ENCODE measurements around the gene EHHADH.

EHHADH gene

DNA sequence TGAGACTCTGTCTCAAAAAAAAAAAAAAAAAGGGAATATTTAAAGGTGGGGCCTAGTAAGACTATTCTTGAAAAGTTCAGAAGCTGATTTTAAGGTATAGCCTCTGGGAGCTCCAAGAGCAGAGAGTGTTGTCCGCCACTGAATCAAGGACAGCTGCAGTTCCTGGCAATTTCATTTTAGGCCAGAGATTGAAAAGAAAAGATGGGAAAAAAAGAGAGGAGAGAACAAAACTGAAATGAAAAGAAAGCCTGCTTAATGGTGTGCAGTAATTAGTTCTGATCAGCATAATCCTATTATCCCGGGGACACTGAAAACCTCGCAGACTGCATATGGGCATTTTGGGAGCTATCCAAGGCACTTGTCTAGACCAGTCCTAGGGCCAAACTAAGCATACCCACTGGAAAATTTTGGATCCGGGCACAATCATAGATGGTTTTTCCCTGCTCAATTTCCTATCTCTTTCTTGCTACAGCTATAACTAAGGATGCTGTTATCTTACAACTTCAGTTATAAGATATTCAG is 43.2 kb downstream of the EHHADH start:
- Histone ChIP-seq H3K4me1 (ENCODE audit: control insufficient read depth, low read depth, low read length) (no peaks in the 10 kb centered on the region), H3K27me3 (ENCODE audit: control insufficient read depth, insufficient read depth, low read length) (no peaks in the 10 kb centered on the region), H3K4me3 (ENCODE audit: low read length) (no peak overlapping the region), H3K9ac (ENCODE audit: low read length) (no peak overlapping the region), H3K27ac (ENCODE audit: low read length) (no peak overlapping the region), H3K36me3 (ENCODE audit: control insufficient read depth, low read depth, low read length) (no peaks in the 10 kb centered on the region), H3K9me3 (ENCODE audit: control insufficient read depth, low read depth, low read length) (no peaks in the 10 kb centered on the region)

DNA sequence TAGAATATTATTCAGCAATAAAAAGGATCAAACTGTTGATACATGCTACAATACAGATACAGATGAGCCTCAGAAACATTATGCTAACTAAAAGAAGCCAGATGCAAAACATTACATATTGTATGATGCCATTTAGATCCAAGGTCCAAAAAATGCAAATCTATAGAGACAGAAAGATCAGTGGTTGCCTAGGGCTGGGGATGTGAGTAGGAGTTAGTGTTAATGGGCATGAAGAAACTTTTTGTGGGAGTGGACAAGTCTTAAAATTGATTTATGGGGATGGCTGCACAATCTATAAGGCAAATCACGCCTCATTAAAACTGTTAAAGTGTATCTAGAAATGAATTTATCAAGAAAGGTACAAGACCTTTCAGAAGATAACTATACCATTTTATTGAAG is 45.0 kb downstream of the EHHADH start:
- no peaks in the 10 kb centered on the region for H3K9me3 ChIP-seq (ENCODE audit: control insufficient read depth, low read depth, low read length)
- H3K27me3 ChIP-seq (ENCODE audit: control insufficient read depth, insufficient read depth, low read length), result no peaks in the 10 kb centered on the region
- no peak overlapping the region for H3K27ac ChIP-seq (ENCODE audit: low read length)
- no peak overlapping the region for H3K9ac ChIP-seq (ENCODE audit: low read length)
- no peaks in the 10 kb centered on the region for H3K4me1 ChIP-seq (ENCODE audit: control insufficient read depth, low read depth, low read length)
- H3K36me3 ChIP-seq (ENCODE audit: control insufficient read depth, low read depth, low read length), result no peaks in the 10 kb centered on the region
- H3K4me3 ChIP-seq (ENCODE audit: low read length), result no peak overlapping the region

DNA sequence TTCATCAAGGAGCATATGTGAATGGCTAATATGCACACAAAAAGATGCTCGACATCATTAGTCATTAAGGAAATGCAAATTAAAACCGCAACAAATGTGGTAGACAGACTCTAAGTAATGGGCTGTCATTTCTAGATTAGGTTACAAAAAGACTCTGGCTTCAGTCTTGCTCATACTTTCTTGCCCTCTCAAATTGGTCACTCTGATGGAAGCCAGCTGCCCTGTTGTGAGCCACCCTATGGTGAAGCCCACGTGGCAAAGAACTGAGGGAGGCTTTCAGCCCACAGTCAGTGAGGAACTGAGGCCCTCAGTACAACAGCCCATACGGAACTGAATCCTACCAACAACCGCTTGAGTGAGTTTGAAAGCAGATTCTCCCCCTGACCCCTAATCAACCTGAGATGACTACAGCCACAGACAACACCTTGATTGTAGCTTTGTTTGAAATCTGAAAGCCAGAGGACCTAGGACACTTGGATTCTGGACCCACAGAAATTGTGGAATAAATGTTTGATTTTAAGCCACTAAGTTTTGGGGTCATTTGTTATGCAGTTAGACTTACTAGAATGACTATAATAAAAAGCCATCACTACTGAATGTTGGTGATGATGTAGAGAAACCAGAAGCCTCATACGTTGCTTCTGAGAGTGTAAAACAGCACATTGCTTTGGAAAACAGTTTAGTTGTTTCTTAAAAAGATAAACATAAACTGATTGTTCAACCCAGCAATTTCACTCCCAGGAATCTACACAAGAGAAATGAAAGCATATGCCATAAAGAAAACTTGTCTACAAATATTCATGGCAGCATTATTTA is 45.7 kb downstream of the EHHADH start:
- no peak overlapping the region for H3K27ac ChIP-seq (ENCODE audit: low read length)
- no peaks in the 10 kb centered on the region for H3K27me3 ChIP-seq (ENCODE audit: control insufficient read depth, insufficient read depth, low read length)
- no peak overlapping the region for H3K9ac ChIP-seq (ENCODE audit: low read length)
- H3K4me1 ChIP-seq (ENCODE audit: control insufficient read depth, low read depth, low read length), result no peaks in the 10 kb centered on the region
- H3K36me3 ChIP-seq (ENCODE audit: control insufficient read depth, low read depth, low read length), result no peaks in the 10 kb centered on the region
- no peak overlapping the region for H3K4me3 ChIP-seq (ENCODE audit: low read length)
- no peaks in the 10 kb centered on the region for H3K9me3 ChIP-seq (ENCODE audit: control insufficient read depth, low read depth, low read length)

DNA sequence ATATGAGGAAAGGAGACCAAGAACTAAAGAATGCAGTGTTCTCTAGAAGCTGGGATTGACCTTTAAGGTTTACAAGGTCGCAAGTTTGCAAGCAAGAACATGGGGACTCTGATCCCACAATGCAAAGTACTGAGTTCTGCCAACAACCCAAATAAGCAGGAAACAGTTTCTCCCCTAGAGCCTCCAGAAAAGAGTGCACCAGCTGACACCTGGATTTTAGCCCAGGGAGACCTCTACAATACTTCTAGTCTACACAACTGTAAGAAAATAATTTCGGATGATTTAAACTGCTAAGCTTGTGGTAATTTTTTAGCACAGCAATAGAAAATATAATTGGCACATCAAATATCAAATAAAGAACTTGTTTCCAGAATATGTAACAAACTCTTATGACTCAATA is 46.4 kb downstream of the EHHADH start:
- Histone ChIP-seq H3K27me3 (ENCODE audit: control insufficient read depth, insufficient read depth, low read length) (no peaks in the 10 kb centered on the region), H3K9me3 (ENCODE audit: control insufficient read depth, low read depth, low read length) (no peaks in the 10 kb centered on the region), H3K9ac (ENCODE audit: low read length) (no peak overlapping the region), H3K4me1 (ENCODE audit: control insufficient read depth, low read depth, low read length) (no peaks in the 10 kb centered on the region), H3K36me3 (ENCODE audit: control insufficient read depth, low read depth, low read length) (no peaks in the 10 kb centered on the region), H3K4me3 (ENCODE audit: low read length) (no peak overlapping the region), H3K27ac (ENCODE audit: low read length) (no peak overlapping the region)

DNA sequence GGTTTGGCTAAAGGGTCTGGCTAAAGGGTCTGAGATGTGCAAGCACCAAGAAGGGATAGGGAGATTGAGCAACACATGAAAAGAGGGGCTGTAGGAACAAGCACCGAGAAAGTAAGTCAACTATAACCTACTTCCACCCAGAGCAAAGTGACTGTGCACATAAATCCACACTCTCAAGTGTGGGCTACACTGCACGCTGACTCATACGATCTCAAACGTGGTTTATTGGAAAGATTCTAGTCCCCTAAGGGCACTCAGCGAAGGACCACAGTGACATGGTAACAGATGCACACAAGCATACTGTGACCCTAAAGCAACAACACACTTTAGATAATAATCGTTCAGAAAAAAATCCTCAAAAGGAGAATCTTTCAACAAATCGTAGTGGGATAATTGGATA is 48.0 kb downstream of the EHHADH start:
- H3K4me1 ChIP-seq (ENCODE audit: control insufficient read depth, low read depth, low read length), result no peaks in the 10 kb centered on the region
- no peaks in the 10 kb centered on the region for H3K27me3 ChIP-seq (ENCODE audit: control insufficient read depth, insufficient read depth, low read length)
- H3K9ac ChIP-seq (ENCODE audit: low read length), result no peak overlapping the region
- no peak overlapping the region for H3K4me3 ChIP-seq (ENCODE audit: low read length)
- H3K9me3 ChIP-seq (ENCODE audit: control insufficient read depth, low read depth, low read length), result no peaks in the 10 kb centered on the region
- no peaks in the 10 kb centered on the region for H3K36me3 ChIP-seq (ENCODE audit: control insufficient read depth, low read depth, low read length)
- H3K27ac ChIP-seq (ENCODE audit: low read length), result no peak overlapping the region

DNA sequence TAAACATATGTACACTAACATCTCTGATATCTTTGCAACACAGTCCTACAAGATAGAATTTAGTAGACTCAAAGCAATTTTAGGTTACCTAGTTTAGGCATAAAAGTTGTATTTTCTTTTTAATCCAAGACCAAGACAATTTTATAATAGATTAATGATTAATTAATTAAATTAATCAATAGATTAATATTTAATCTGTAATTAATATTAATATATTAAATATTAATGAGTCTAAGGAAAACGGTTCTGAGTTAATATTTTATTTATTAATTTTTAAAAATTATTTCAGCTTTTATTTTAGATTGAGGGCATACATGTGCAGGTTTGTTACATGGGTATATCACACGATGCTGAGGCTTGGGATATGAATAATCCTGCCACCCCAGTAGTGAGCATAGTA is 49.0 kb downstream of the EHHADH start:
- Histone ChIP-seq H3K27ac (ENCODE audit: low read length) (no peak overlapping the region), H3K4me3 (ENCODE audit: low read length) (no peak overlapping the region), H3K36me3 (ENCODE audit: control insufficient read depth, low read depth, low read length) (no peaks in the 10 kb centered on the region), H3K4me1 (ENCODE audit: control insufficient read depth, low read depth, low read length) (no peaks in the 10 kb centered on the region), H3K9ac (ENCODE audit: low read length) (no peak overlapping the region), H3K9me3 (ENCODE audit: control insufficient read depth, low read depth, low read length) (no peaks in the 10 kb centered on the region), H3K27me3 (ENCODE audit: control insufficient read depth, insufficient read depth, low read length) (no peaks in the 10 kb centered on the region)

DNA sequence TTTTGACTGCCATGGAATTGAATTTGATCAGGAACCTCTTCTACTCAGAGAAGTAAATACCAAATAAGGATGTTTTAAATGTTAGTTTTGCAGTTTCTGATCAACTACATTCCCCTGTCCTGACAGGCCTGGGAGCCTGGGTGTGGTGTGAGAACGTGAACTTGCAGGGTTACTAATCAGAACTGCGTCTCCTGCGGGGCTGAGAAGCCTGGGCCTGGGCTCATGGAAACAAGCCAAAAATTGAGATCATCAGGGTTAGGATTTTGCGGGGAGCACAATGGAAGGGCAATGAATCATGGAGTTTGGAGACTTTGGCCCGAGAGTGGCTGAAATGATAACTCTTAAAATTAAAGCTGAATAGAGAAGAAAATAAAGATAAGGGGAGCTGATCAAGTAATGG is 53.2 kb downstream of the EHHADH start:
- Histone ChIP-seq H3K27ac (ENCODE audit: low read length) (no peak overlapping the region), H3K27me3 (ENCODE audit: control insufficient read depth, insufficient read depth, low read length) (no peaks in the 10 kb centered on the region), H3K4me3 (ENCODE audit: low read length) (no peak overlapping the region), H3K9ac (ENCODE audit: low read length) (no peak overlapping the region), H3K4me1 (ENCODE audit: control insufficient read depth, low read depth, low read length) (no peaks in the 10 kb centered on the region), H3K36me3 (ENCODE audit: control insufficient read depth, low read depth, low read length) (no peaks in the 10 kb centered on the region), H3K9me3 (ENCODE audit: control insufficient read depth, low read depth, low read length) (no peaks in the 10 kb centered on the region)

DNA sequence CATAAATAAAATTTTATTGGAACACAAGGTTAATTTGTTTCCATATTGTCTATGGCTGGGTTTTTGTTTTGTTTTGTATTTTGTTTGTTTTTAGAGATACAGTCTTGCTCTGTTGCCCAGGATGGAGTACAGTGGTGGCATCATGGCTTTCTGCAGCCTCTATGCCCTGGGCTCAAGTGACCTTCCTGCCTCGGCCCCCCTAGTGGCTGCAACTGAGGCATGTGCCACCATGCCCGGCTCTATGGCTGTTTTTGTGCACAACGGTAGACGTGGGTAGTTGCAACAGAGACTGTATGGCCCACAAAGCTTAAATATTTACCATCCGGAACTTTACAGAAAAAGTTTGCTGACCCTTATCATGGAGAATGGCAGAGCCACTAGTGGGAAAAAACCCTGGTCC is 54.2 kb downstream of the EHHADH start:
- Histone ChIP-seq H3K27ac (ENCODE audit: low read length) (no peak overlapping the region), H3K27me3 (ENCODE audit: control insufficient read depth, insufficient read depth, low read length) (no peaks in the 10 kb centered on the region), H3K9me3 (ENCODE audit: control insufficient read depth, low read depth, low read length) (no peaks in the 10 kb centered on the region), H3K36me3 (ENCODE audit: control insufficient read depth, low read depth, low read length) (no peaks in the 10 kb centered on the region), H3K9ac (ENCODE audit: low read length) (no peak overlapping the region), H3K4me1 (ENCODE audit: control insufficient read depth, low read depth, low read length) (no peaks in the 10 kb centered on the region), H3K4me3 (ENCODE audit: low read length) (no peak overlapping the region)

DNA sequence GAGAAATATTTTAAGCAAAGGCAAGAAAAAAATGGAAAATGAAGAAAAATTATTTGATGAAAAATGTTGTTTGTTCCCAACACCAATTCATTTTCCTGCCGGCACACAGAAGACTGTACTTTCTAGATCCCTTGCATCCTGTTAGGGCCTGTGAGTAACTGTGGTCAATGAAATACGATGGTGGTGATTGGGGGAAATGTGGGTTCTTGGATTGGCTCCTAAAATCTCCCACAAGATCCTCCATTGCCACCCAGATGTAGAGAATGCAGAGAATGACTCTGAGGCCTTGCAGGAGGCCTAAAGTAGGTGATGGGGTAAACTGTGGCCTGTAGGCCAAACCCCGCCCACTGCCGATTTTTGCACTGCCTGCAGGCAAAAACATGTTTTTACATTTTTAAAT is 54.6 kb downstream of the EHHADH start:
- Histone ChIP-seq H3K4me3 (ENCODE audit: low read length) (no peak overlapping the region), H3K9me3 (ENCODE audit: control insufficient read depth, low read depth, low read length) (no peaks in the 10 kb centered on the region), H3K27ac (ENCODE audit: low read length) (no peak overlapping the region), H3K4me1 (ENCODE audit: control insufficient read depth, low read depth, low read length) (no peaks in the 10 kb centered on the region), H3K9ac (ENCODE audit: low read length) (no peak overlapping the region), H3K27me3 (ENCODE audit: control insufficient read depth, insufficient read depth, low read length) (no peaks in the 10 kb centered on the region), H3K36me3 (ENCODE audit: control insufficient read depth, low read depth, low read length) (no peaks in the 10 kb centered on the region)

DNA sequence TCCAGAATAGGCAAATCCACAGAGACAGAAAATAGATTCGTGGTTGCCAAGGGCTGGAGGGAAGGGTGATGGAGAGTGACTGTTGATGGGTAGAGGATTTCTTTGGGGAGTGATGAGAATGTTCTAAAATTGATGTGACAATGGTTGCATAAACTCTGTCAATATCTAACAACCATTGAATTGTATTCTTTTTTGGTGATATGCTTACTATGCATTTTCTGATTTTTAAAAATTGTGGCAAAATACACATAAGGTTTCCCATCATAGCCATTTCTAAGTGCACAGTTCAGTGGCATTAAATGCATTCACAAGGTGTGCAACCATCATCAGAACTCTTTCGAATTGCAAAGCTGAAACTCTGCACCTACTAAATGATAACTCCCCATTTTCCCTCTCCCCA is 56.8 kb downstream of the EHHADH start:
- Histone ChIP-seq H3K36me3 (ENCODE audit: control insufficient read depth, low read depth, low read length) (no peaks in the 10 kb centered on the region), H3K4me3 (ENCODE audit: low read length) (no peak overlapping the region), H3K9me3 (ENCODE audit: control insufficient read depth, low read depth, low read length) (no peaks in the 10 kb centered on the region), H3K27me3 (ENCODE audit: control insufficient read depth, insufficient read depth, low read length) (no peaks in the 10 kb centered on the region), H3K4me1 (ENCODE audit: control insufficient read depth, low read depth, low read length) (no peaks in the 10 kb centered on the region), H3K9ac (ENCODE audit: low read length) (no peak overlapping the region), H3K27ac (ENCODE audit: low read length) (no peak overlapping the region)

DNA sequence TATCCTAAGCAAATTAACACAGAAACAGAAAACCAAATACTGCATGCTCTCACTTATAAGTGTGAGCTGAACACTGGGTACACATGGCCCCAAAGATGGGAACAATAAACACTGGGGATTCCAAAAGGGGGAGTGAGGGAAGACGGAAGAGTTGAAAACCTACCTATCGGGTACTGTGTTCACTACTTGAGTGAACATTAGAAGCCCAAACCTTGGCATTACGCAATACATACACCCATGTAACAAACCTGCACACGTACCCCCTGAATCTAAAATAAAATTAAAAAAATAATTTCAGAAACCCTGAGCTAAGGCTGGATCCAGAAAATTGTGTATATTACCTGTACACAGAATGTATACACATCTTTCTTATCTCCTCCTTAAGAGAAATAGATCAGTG is 58.2 kb downstream of the EHHADH start:
- H3K4me1 ChIP-seq (ENCODE audit: control insufficient read depth, low read depth, low read length), result no peaks in the 10 kb centered on the region
- H3K9me3 ChIP-seq (ENCODE audit: control insufficient read depth, low read depth, low read length), result no peaks in the 10 kb centered on the region
- no peak overlapping the region for H3K27ac ChIP-seq (ENCODE audit: low read length)
- no peaks in the 10 kb centered on the region for H3K27me3 ChIP-seq (ENCODE audit: control insufficient read depth, insufficient read depth, low read length)
- H3K9ac ChIP-seq (ENCODE audit: low read length), result no peak overlapping the region
- H3K36me3 ChIP-seq (ENCODE audit: control insufficient read depth, low read depth, low read length), result no peaks in the 10 kb centered on the region
- no peak overlapping the region for H3K4me3 ChIP-seq (ENCODE audit: low read length)

DNA sequence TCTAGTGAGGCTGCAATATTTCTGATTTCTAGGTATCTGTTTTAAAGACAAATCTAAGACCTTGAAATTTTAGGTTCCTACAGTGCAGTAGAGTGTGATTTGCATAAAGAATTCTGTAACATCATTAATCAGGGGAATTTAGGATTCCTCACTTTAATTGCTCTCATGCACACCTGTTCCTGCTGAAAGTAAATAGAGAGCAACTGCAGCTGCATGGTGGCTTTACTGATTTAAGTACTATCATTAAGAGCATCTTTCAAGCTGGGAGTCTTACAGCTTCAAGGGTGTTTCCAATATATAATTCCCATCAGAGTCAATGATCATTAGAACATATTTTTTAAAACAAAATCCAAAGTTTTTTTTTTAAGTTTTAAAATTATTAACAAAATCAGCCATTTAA is 65.0 kb downstream of the EHHADH start:
- no peak overlapping the region for H3K27ac ChIP-seq (ENCODE audit: low read length)
- no peaks in the 10 kb centered on the region for H3K27me3 ChIP-seq (ENCODE audit: control insufficient read depth, insufficient read depth, low read length)
- no peak overlapping the region for H3K9ac ChIP-seq (ENCODE audit: low read length)
- no peak overlapping the region for H3K4me3 ChIP-seq (ENCODE audit: low read length)
- no peaks in the 10 kb centered on the region for H3K4me1 ChIP-seq (ENCODE audit: control insufficient read depth, low read depth, low read length)
- no peaks in the 10 kb centered on the region for H3K9me3 ChIP-seq (ENCODE audit: control insufficient read depth, low read depth, low read length)
- H3K36me3 ChIP-seq (ENCODE audit: control insufficient read depth, low read depth, low read length), result no peaks in the 10 kb centered on the region

Measured in iPS-18a (cell line).